Peyer's patch (tissue), 4 donors: ENCODE measurements around the gene B9D2. TPM values are rescaled to one million over a fixed set of nuclear protein-coding genes. Genes with fewer than 3 reads are reported as not detected.

Experiments
- DNase-seq, 3 donors: peaks; one replicate each; pipeline ENCODE4 v3.0.0-alpha.2; 2017 to 2019
- H3K27ac ChIP-seq, 4 donors: fragments of 200-600 bp; sonication (generic); one replicate each; pipeline ENCODE4 v1.5.1; 2016 to 2019
- H3K27me3 ChIP-seq, 2 donors: fragments of 200-600 bp; sonication (generic); one replicate each; pipeline ENCODE4 v1.5.1; 2019
- H3K36me3 ChIP-seq, 3 donors: fragments of 200-600 bp; sonication (generic); one replicate each; pipeline ENCODE4 v1.5.1; 2016 to 2019
- H3K4me1 ChIP-seq, 4 donors: fragments of 200-600 bp; sonication (generic); one replicate each; pipeline ENCODE4 v1.5.1; 2016 to 2019
- H3K4me3 ChIP-seq, 4 donors: fragments of 200-600 bp; sonication (generic); 1 replicate in 3 of 4; 2 replicates in 1 of 4; pipeline ENCODE4 v1.5.1; 2016 to 2019; ENCODE audit warnings: mild to moderate bottlenecking in 1 of 4
- H3K9me3 ChIP-seq, 4 donors: fragments of 200-600 bp; sonication (generic); one replicate each; pipeline ENCODE4 v1.5.1; 2016 to 2019; ENCODE audit warnings: mild to moderate bottlenecking in 1 of 4
- POLR2A ChIP-seq, 2 donors: fragments of 450-650 bp; IDR thresholded peaks; one replicate each; pipeline ENCODE4 v1.5.1; 2017; ENCODE audit warnings: antibody characterized with exemption in 2 of 2, mild to moderate bottlenecking in 2 of 2, moderate library complexity in 2 of 2
- total RNA-seq, 4 donors: library from RNA; depleted of rRNA; stranded (reverse); fragments of >200 nt; gene quantifications; one replicate each; pipeline ENCODE4 v1.1.0, GENCODE V29; 2016
- TF ChIP-seq, protein P1 (sequence below), 6 experiments: fragments of 450-650 bp in 4 of 6; fragments of 200-600 bp in 2 of 6; sonication (generic) in 1 of 6; IDR thresholded peaks; one replicate each; pipeline ENCODE4 v1.5.1; 2017 to 2019; ENCODE audit warnings: antibody characterized with exemption in 6 of 6, mild to moderate bottlenecking in 3 of 6, moderate library complexity in 1 of 6

Gene B9D2, protein sequence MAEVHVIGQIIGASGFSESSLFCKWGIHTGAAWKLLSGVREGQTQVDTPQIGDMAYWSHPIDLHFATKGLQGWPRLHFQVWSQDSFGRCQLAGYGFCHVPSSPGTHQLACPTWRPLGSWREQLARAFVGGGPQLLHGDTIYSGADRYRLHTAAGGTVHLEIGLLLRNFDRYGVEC
- total RNA-seq = 1 to 10 TPM in 3 of 4 donors, not detected in 1; 3.6 to 6.8 (median 3.8) TPM

DNA sequence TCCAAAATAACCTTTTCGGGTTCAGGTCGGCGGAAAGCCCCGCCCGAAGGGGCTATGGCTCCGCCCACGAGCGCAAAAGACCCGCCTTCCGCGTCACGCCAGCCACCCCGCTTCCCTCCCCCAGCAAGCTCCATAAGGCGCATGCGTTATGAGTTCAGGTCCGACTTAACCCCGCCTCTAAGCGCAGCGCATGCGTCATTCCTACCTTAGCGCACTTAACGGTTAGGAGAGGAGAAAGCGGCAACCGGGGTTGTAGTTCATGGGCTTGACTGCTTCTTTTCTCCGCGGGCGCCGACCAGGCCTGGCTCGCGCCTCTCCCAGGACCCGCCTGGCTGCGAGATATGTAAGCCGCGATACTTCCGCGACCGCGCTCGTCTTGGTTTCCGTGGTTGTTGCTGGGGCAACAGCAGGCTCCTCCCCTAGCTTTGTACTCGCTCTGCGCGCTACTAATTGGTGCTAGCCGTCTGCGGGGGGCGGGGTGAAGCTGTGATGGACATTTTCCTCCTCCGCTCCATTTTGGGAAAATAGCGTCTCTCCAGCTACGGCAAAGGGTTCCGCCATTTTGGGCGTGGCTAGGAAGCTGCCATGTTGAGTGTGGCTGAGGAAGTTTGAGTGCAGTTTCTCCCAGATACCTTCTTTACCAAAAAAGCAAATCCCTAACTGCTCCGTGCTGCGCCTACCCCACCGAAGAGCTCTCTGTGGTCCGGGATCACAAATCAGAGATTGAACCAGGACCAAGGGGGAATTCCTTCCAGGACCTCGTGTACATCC, at the start of gene B9D2:
Gene B9D2 (minus strand): TSS at position 397 of the 771 bp plus-strand sequence. CDS start 630 bp downstream, outside the sequence.
- H3K36me3 ChIP-seq = no peaks in the 10 kb centered on the region
- peak within 1 kb of the TSS; percentile 91 to 99 (median 94) for H3K27ac ChIP-seq
- peaks cover 0 to 29% (median 2%) of the 10 kb centered on the region in 4 donors for H3K4me1 ChIP-seq
- H3K4me3 ChIP-seq = peak within 1 kb of the TSS; percentile 54 to 82 (median 70)
- peak; percentile 98 to 99 (median 98) for DNase-seq
- no peaks in the 10 kb centered on the region for H3K27me3 ChIP-seq
- no peaks in the 10 kb centered on the region for H3K9me3 ChIP-seq
- peak; percentile 29 to 32 for TF ChIP-seq POLR2A (IDR thresholded peaks at IDR 0.05)
- TF ChIP-seq, protein P1, sequence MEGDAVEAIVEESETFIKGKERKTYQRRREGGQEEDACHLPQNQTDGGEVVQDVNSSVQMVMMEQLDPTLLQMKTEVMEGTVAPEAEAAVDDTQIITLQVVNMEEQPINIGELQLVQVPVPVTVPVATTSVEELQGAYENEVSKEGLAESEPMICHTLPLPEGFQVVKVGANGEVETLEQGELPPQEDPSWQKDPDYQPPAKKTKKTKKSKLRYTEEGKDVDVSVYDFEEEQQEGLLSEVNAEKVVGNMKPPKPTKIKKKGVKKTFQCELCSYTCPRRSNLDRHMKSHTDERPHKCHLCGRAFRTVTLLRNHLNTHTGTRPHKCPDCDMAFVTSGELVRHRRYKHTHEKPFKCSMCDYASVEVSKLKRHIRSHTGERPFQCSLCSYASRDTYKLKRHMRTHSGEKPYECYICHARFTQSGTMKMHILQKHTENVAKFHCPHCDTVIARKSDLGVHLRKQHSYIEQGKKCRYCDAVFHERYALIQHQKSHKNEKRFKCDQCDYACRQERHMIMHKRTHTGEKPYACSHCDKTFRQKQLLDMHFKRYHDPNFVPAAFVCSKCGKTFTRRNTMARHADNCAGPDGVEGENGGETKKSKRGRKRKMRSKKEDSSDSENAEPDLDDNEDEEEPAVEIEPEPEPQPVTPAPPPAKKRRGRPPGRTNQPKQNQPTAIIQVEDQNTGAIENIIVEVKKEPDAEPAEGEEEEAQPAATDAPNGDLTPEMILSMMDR (IDR thresholded peaks at IDR 0.05) = no peak

- H3K4me3 ChIP-seq = no peak overlapping the region
- no peaks in the 10 kb centered on the region for H3K9me3 ChIP-seq
- peaks cover 0 to 41% (median 3%) of the 10 kb centered on the region in 4 donors for H3K4me1 ChIP-seq
- H3K27me3 ChIP-seq = no peaks in the 10 kb centered on the region
- TF ChIP-seq POLR2A (IDR thresholded peaks at IDR 0.05) = no peak
- TF ChIP-seq, protein P1 (IDR thresholded peaks at IDR 0.05) = no peak
- peaks cover 0 to 65% (median 0%) of the 10 kb centered on the region in 3 donors for H3K36me3 ChIP-seq
- no peak for DNase-seq
- H3K27ac ChIP-seq = no peak overlapping the region
Measured at GRCh38 chr19:41412953-41413352, 49.0 kb upstream of the B9D2 start.

GRCh38 chr19:41411968-41412265, 48.0 kb upstream of the B9D2 start:
- no peak for TF ChIP-seq POLR2A (IDR thresholded peaks at IDR 0.05)
- TF ChIP-seq, protein P1 (IDR thresholded peaks at IDR 0.05) = no peak
- Histone ChIP-seq H3K36me3 (peaks cover 0 to 58% (median 0%) of the 10 kb centered on the region in 3 donors), H3K27ac (no peak overlapping the region)

DNA sequence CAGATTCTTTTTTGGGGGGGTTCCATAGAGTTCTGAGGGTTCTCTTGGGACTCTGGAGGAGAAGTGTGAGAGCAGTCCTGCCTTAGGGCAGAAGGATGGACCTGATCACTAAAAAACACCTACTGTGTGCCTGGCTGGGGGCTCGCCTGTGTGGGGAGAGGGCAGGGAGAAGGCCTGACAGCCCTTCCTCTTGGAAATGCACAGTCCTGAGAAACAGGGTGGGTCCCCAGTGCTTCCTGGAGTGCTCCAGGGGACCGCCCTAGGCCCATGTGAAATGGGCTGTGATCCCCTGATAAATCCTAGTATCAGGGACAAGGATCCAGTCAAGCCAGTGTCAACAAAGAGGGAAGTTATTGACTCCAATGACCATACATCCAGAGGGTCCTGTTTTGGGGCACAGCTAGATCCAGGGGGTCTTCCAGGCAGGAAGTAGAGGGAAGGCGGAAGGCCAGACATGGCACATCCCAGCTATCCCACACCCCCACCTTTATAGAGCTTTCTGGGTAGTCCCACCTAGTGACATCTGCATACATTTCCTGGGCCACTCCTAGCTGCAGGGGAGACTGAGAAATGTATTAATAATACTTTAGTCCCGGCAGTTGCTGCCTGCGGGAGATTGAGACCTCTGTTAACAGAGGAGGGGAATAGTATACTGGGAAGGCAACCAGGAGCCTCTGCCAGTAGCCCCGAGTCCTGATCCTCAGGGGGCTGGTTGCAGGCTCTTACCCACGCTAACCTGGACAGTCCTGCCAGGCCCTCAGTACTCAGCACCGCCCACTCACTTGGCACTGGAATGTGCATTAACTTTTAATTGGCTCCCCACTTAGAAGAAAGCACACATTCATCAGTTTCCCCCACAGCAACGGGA, 47.4 kb upstream of the B9D2 start:
- Histone ChIP-seq H3K4me1 (peaks cover 0 to 42% (median 3%) of the 10 kb centered on the region in 4 donors), H3K27ac (no peak overlapping the region)
- TF ChIP-seq POLR2A (IDR thresholded peaks at IDR 0.05) = no peak
- TF ChIP-seq, protein P1 (IDR thresholded peaks at IDR 0.05) = no peak

More at GRCh38 chr19:41411968-41412265, 48.0 kb upstream of the B9D2 start:
- H3K4me3 ChIP-seq = no peak overlapping the region
- DNase-seq = no peak
- H3K27me3 ChIP-seq = no peaks in the 10 kb centered on the region
- H3K4me1 ChIP-seq = peaks cover 0 to 42% (median 3%) of the 10 kb centered on the region in 4 donors
- H3K9me3 ChIP-seq = no peaks in the 10 kb centered on the region

DNA sequence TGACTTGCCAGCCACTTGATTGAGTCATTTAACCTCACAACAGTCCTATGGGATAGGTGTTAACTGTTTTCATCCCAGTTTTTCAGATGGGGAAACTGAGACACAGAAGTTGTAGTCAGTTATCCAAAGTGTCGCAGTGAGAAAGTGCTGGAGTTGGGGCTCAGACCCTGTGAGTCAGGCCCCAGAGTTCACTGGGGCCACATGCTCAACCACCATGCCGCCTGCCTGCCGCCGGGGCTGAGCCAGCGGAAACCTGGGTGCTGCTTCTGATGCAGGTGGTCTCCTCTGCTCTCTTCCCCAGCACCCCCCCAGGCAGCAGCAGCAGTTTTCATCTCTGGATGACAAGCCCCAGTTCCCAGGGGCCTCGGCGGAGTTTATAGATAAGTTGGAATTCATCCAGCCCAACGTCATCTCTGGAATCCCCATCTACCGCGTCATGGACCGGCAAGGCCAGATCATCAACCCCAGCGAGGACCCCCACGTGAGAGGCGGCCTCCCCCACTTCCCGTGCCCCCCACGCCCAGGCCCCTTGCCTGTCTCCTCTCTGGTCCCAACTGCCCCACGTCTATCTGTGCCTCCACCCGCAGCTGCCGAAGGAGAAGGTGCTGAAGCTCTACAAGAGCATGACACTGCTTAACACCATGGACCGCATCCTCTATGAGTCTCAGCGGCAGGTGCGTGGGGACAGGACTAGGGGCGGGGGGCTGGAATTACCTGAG, 46.5 kb upstream of the B9D2 start:
- DNase-seq = no peak
- Histone ChIP-seq H3K27ac (peak overlapping the region in 1 of 4 donors; percentile 39), H3K4me3 (no peak overlapping the region), H3K36me3 (peaks cover 0 to 49% (median 0%) of the 10 kb centered on the region in 3 donors), H3K9me3 (no peaks in the 10 kb centered on the region), H3K4me1 (peaks cover 0 to 41% (median 3%) of the 10 kb centered on the region in 4 donors), H3K27me3 (no peaks in the 10 kb centered on the region)
- TF ChIP-seq, protein P1 (IDR thresholded peaks at IDR 0.05) = no peak
- TF ChIP-seq POLR2A (IDR thresholded peaks at IDR 0.05) = no peak

More for the DNA sequence above, 47.4 kb upstream of the B9D2 start:
- DNase-seq = no peak
- Histone ChIP-seq H3K4me3 (no peak overlapping the region), H3K9me3 (no peaks in the 10 kb centered on the region), H3K27me3 (no peaks in the 10 kb centered on the region), H3K36me3 (peaks cover 0 to 52% (median 0%) of the 10 kb centered on the region in 3 donors)
